GM12872 (cell line): ENCODE results near the gene MAML3.

Experiments
- CTCF ChIP-seq: IDR thresholded peaks from 3 replicates; pipeline ENCODE4 v1.5.1; 2011; ENCODE audit warnings: low read depth, mild to moderate bottlenecking, low read length, moderate library complexity; ENCODE audit not compliant: insufficient read depth

MAML3 gene

GRCh38 chr4:140153718-140154571, at the start of gene MAML3:
TSS of gene MAML3 (minus strand) at chr4:140154184. CDS start at chr4:140153327, 857 bp downstream.
- no peak for TF ChIP-seq CTCF

- TF ChIP-seq CTCF: no peak
Observed at GRCh38 chr4:140198942-140199341, 45.0 kb upstream of the MAML3 start.

- TF ChIP-seq CTCF: no peak
Observed at GRCh38 chr4:140195806-140196205, 41.8 kb upstream of the MAML3 start.

- TF ChIP-seq CTCF: no peak
Observed at GRCh38 chr4:140189805-140190204, 35.8 kb upstream of the MAML3 start.

- no peak for TF ChIP-seq CTCF
Observed at GRCh38 chr4:140188975-140189374, 35.0 kb upstream of the MAML3 start.

- no peak for TF ChIP-seq CTCF
Observed at GRCh38 chr4:140187316-140187695, 33.3 kb upstream of the MAML3 start.

GRCh38 chr4:140186651-140187315, 32.8 kb upstream of the MAML3 start:
- TF ChIP-seq CTCF: no peak
